ENCODE results near the gene IL18BP.

DNA sequence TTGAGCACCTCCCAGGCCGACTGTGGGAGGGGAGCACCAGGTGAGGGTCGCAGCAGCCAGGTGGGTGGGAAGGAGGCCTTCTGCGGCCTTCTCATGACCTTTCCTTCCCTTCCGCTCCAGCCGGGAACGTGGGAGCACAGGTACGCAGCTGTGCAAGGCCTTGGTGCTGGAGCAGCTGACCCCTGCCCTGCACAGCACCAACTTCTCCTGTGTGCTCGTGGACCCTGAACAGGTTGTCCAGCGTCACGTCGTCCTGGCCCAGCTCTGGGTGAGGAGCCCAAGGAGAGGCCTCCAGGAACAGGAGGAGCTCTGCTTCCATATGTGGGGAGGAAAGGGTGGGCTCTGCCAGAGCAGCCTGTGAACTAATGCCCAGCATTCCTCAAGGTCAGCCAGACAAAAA is 2.6 kb downstream of the IL18BP start:
- no peak for TF ChIP-seq DPF2 (IDR thresholded peaks at IDR 0.05)
- TF ChIP-seq HDAC2 (IDR thresholded peaks at IDR 0.05) = no peak
- TF ChIP-seq, protein P1, sequence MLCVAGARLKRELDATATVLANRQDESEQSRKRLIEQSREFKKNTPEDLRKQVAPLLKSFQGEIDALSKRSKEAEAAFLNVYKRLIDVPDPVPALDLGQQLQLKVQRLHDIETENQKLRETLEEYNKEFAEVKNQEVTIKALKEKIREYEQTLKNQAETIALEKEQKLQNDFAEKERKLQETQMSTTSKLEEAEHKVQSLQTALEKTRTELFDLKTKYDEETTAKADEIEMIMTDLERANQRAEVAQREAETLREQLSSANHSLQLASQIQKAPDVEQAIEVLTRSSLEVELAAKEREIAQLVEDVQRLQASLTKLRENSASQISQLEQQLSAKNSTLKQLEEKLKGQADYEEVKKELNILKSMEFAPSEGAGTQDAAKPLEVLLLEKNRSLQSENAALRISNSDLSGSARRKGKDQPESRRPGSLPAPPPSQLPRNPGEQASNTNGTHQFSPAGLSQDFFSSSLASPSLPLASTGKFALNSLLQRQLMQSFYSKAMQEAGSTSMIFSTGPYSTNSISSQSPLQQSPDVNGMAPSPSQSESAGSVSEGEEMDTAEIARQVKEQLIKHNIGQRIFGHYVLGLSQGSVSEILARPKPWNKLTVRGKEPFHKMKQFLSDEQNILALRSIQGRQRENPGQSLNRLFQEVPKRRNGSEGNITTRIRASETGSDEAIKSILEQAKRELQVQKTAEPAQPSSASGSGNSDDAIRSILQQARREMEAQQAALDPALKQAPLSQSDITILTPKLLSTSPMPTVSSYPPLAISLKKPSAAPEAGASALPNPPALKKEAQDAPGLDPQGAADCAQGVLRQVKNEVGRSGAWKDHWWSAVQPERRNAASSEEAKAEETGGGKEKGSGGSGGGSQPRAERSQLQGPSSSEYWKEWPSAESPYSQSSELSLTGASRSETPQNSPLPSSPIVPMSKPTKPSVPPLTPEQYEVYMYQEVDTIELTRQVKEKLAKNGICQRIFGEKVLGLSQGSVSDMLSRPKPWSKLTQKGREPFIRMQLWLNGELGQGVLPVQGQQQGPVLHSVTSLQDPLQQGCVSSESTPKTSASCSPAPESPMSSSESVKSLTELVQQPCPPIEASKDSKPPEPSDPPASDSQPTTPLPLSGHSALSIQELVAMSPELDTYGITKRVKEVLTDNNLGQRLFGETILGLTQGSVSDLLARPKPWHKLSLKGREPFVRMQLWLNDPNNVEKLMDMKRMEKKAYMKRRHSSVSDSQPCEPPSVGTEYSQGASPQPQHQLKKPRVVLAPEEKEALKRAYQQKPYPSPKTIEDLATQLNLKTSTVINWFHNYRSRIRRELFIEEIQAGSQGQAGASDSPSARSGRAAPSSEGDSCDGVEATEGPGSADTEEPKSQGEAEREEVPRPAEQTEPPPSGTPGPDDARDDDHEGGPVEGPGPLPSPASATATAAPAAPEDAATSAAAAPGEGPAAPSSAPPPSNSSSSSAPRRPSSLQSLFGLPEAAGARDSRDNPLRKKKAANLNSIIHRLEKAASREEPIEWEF (IDR thresholded peaks at IDR 0.05; ENCODE audit: insufficient replicate concordance, low read depth, low read length) = no peak
- no peak for TF ChIP-seq YY1 (IDR thresholded peaks at IDR 0.05; ENCODE audit: low read depth, low read length)
- no peak for TF ChIP-seq EP300 (IDR thresholded peaks at IDR 0.05; ENCODE audit: borderline replicate concordance in 1 of 2, control insufficient read depth in 1 of 2, low read depth in 2 of 2, low read length in 2 of 2)
- no peak for TF ChIP-seq REST (IDR thresholded peaks at IDR 0.05; ENCODE audit: low read depth, low read length)
- TF ChIP-seq, protein P2, sequence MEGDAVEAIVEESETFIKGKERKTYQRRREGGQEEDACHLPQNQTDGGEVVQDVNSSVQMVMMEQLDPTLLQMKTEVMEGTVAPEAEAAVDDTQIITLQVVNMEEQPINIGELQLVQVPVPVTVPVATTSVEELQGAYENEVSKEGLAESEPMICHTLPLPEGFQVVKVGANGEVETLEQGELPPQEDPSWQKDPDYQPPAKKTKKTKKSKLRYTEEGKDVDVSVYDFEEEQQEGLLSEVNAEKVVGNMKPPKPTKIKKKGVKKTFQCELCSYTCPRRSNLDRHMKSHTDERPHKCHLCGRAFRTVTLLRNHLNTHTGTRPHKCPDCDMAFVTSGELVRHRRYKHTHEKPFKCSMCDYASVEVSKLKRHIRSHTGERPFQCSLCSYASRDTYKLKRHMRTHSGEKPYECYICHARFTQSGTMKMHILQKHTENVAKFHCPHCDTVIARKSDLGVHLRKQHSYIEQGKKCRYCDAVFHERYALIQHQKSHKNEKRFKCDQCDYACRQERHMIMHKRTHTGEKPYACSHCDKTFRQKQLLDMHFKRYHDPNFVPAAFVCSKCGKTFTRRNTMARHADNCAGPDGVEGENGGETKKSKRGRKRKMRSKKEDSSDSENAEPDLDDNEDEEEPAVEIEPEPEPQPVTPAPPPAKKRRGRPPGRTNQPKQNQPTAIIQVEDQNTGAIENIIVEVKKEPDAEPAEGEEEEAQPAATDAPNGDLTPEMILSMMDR (IDR thresholded peaks at IDR 0.05 in 2 of 3, conservative IDR thresholded peaks at IDR 0.05 in 1 of 3; ENCODE audit: control insufficient read depth in 2 of 3, extremely low read depth in 1 of 3, insufficient read depth in 1 of 3, low read depth in 3 of 3, low read length in 3 of 3) = no peak
- no peak for TF ChIP-seq TBL1XR1 (IDR thresholded peaks at IDR 0.05; ENCODE audit: low read depth, low read length)
- no peak for TF ChIP-seq CBFB (IDR thresholded peaks at IDR 0.05; ENCODE audit: low read depth)
- peak; percentile 59; the same call in 1 of the 2 replicates for TF ChIP-seq POLR2A (IDR thresholded peaks at IDR 0.05; ENCODE audit: low read depth, low read length)
- no peak for TF ChIP-seq SMC3 (IDR thresholded peaks at IDR 0.05; ENCODE audit: borderline replicate concordance, low read length)
- TF ChIP-seq, protein P3, sequence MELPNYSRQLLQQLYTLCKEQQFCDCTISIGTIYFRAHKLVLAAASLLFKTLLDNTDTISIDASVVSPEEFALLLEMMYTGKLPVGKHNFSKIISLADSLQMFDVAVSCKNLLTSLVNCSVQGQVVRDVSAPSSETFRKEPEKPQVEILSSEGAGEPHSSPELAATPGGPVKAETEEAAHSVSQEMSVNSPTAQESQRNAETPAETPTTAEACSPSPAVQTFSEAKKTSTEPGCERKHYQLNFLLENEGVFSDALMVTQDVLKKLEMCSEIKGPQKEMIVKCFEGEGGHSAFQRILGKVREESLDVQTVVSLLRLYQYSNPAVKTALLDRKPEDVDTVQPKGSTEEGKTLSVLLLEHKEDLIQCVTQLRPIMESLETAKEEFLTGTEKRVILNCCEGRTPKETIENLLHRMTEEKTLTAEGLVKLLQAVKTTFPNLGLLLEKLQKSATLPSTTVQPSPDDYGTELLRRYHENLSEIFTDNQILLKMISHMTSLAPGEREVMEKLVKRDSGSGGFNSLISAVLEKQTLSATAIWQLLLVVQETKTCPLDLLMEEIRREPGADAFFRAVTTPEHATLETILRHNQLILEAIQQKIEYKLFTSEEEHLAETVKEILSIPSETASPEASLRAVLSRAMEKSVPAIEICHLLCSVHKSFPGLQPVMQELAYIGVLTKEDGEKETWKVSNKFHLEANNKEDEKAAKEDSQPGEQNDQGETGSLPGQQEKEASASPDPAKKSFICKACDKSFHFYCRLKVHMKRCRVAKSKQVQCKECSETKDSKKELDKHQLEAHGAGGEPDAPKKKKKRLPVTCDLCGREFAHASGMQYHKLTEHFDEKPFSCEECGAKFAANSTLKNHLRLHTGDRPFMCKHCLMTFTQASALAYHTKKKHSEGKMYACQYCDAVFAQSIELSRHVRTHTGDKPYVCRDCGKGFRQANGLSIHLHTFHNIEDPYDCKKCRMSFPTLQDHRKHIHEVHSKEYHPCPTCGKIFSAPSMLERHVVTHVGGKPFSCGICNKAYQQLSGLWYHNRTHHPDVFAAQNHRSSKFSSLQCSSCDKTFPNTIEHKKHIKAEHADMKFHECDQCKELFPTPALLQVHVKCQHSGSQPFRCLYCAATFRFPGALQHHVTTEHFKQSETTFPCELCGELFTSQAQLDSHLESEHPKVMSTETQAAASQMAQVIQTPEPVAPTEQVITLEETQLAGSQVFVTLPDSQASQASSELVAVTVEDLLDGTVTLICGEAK (IDR thresholded peaks at IDR 0.05; ENCODE audit: borderline replicate concordance) = no peak
- TF ChIP-seq, protein P4, sequence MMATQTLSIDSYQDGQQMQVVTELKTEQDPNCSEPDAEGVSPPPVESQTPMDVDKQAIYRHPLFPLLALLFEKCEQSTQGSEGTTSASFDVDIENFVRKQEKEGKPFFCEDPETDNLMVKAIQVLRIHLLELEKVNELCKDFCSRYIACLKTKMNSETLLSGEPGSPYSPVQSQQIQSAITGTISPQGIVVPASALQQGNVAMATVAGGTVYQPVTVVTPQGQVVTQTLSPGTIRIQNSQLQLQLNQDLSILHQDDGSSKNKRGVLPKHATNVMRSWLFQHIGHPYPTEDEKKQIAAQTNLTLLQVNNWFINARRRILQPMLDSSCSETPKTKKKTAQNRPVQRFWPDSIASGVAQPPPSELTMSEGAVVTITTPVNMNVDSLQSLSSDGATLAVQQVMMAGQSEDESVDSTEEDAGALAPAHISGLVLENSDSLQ (IDR thresholded peaks at IDR 0.05) = no peak
- no peak for TF ChIP-seq NBN (IDR thresholded peaks at IDR 0.05)

Data from GM12878 (cell line).